GM23338 (cell line): Measurements from ENCODE around the gene DDX59.

Experiments
- CTCF ChIP-seq, 2 experiments: fragments of 200-600 bp in 1 of 2; sonication (generic) in 1 of 2; conservative IDR thresholded peaks; 2 replicates each; pipeline versions ENCODE4 v1.5.1 to v1.6.1; 2016 to 2017; ENCODE audit warnings: antibody characterized with exemption in 2 of 2, low read depth in 2 of 2, mild to moderate bottlenecking in 2 of 2, moderate library complexity in 1 of 2
- EZH2 ChIP-seq: fragments of 200-600 bp; sonication (generic); IDR thresholded peaks from one replicate; pipeline ENCODE4 v1.8.0; 2017; ENCODE audit warnings: antibody characterized with exemption, mild to moderate bottlenecking, low read depth; ENCODE audit not compliant: unreplicated experiment
- EZH2phosphoT487 ChIP-seq: fragments of 200-600 bp; sonication (generic); IDR thresholded peaks from one replicate; pipeline ENCODE4 v1.8.1; 2018; ENCODE audit warnings: antibody characterized with exemption; ENCODE audit not compliant: unreplicated experiment

GRCh38 chr1:200692316-200692715 lies 22.6 kb upstream of the DDX59 start:
- TF ChIP-seq CTCF (conservative IDR thresholded peaks at IDR 0.05; ENCODE audit: low read depth in 2 of 2), result no peak
- no peak for TF ChIP-seq EZH2
- TF ChIP-seq EZH2phosphoT487, result no peak
